Stomach (tissue), 9 donors: ENCODE measurements around the gene SLC27A2. TPM values are rescaled to one million over a fixed set of nuclear protein-coding genes. Genes with fewer than 3 reads are reported as not detected.

Experiments used
- DNase-seq, 2 donors: peaks; one replicate each; pipeline versions ENCODE4 v3.0.0 to v3.0.0-alpha.2; 2013 to 2019
- H3K27ac ChIP-seq, 5 donors: fragments of 200-600 bp in 4 of 5; sonication (generic) in 4 of 5; one replicate each; pipeline ENCODE4 v1.5.1; 2013 to 2019; ENCODE audit warnings: mild to moderate bottlenecking in 1 of 5, moderate library complexity in 1 of 5
- H3K27me3 ChIP-seq, 3 donors: fragments of 200-600 bp; sonication (generic); one replicate each; pipeline ENCODE4 v1.5.1; 2017 to 2019; ENCODE audit warnings: mixed run types in 1 of 3
- H3K36me3 ChIP-seq, 4 donors: fragments of 200-600 bp; sonication (generic); 1 replicate in 3 of 4; 2 replicates in 1 of 4; pipeline ENCODE4 v1.5.1; 2016 to 2019
- H3K4me1 ChIP-seq, 4 donors: fragments of 200-600 bp; sonication (generic); one replicate each; pipeline ENCODE4 v1.5.1; 2016 to 2019
- H3K4me3 ChIP-seq, 4 donors: fragments of 200-600 bp; sonication (generic) in 3 of 4; one replicate each; pipeline ENCODE4 v1.5.1; 2016 to 2019; ENCODE audit warnings: mild to moderate bottlenecking in 1 of 4
- H3K9me3 ChIP-seq, 4 donors: fragments of 200-600 bp; sonication (generic); one replicate each; pipeline ENCODE4 v1.5.1; 2016 to 2019
- CTCF ChIP-seq, 7 experiments: fragments of 450-650 bp in 4 of 7; fragments of 200-600 bp in 3 of 7; sonication (generic) in 3 of 7; IDR thresholded peaks; one replicate each; pipeline ENCODE4 v1.5.1; 2016 to 2019; ENCODE audit warnings: antibody characterized with exemption in 7 of 7, control low read depth in 2 of 7, mild to moderate bottlenecking in 1 of 7
- EP300 ChIP-seq: sonication (generic); formaldehyde crosslinking; IDR thresholded peaks from one replicate; pipeline ENCODE4 v1.6.1; 2017; ENCODE audit warnings: antibody characterized with exemption
- POLR2A ChIP-seq, 4 donors: fragments of 450-650 bp; IDR thresholded peaks; one replicate each; pipeline ENCODE4 v1.6.1; 2016; ENCODE audit warnings: antibody characterized with exemption in 4 of 4, control low read depth in 2 of 4, mild to moderate bottlenecking in 1 of 4, moderate library complexity in 1 of 4
- POLR2AphosphoS5 ChIP-seq, 3 donors: sonication (generic); formaldehyde crosslinking; IDR thresholded peaks; one replicate each; pipeline ENCODE4 v1.6.1; 2016; ENCODE audit warnings: antibody characterized with exemption in 3 of 3
- WGBS, 5 donors: extraction: QIAGEN DNeasy Blood & Tissue Kit in 3 of 5; methylation state at CpG; one replicate each; pipeline versions ENCODE4 v1.1.5 to v1.1.7; 2013 to 2018; 5-methylcytosine and 5-hydroxymethylcytosine counted together
- intact Hi-C: fragments of 100-400 bp; cut with DNase I; formaldehyde crosslinking; loops from one replicate; pipeline ENCODE4 v1.15.1; 2023; ENCODE audit warnings: low total_unique reads
- polyA plus RNA-seq, 3 donors: library from polyadenylated mRNA; stranded (reverse); fragments of 200-250 nt; gene quantifications; one replicate each; pipeline ENCODE4 v1.2.3, GENCODE V29; 2013
- total RNA-seq, 5 donors: library from RNA; depleted of rRNA; stranded (reverse); fragments of >200 nt; gene quantifications; one replicate each; pipeline versions ENCODE4 v1.1.0 to v1.2.3, GENCODE V29; 2014 to 2016
- donor health status: healthy with polysubstance abuse.
- donor health status: Bipolar disorder and iron deficiency.
- donor health status: healthy.

The SLC27A2 gene
- total and polyA plus RNA-seq, 8 donors: 0.61 to 53.6 (median 2.3) TPM; not detected in 2

- intact Hi-C loops: no loop called here
- 71 to 97% (median 92%) methylated on average over 1 of the region's 1 CpG for WGBS, 5 donors
- no peaks in the 10 kb centered on the region for H3K27me3 ChIP-seq
- H3K9me3 ChIP-seq: no peaks in the 10 kb centered on the region
- no peaks in the 10 kb centered on the region for H3K4me1 ChIP-seq
- DNase-seq: no peak
- H3K4me3 ChIP-seq: no peak overlapping the region
- TF ChIP-seq POLR2A (IDR thresholded peaks at IDR 0.05): no peak
- no peak for TF ChIP-seq POLR2AphosphoS5 (IDR thresholded peaks at IDR 0.05)
- no peak for TF ChIP-seq CTCF (IDR thresholded peaks at IDR 0.05)
- TF ChIP-seq EP300: no peak
- no peaks in the 10 kb centered on the region for H3K36me3 ChIP-seq
- H3K27ac ChIP-seq: no peak overlapping the region
Measured at GRCh38 chr15:50164458-50164857, 17.5 kb upstream of the SLC27A2 start.

- no peaks in the 10 kb centered on the region for H3K36me3 ChIP-seq
- H3K27ac ChIP-seq: no peak overlapping the region
- H3K4me3 ChIP-seq: no peak overlapping the region
- WGBS, 5 donors: 42 to 56% (median 50%) methylated on average over 1 of the region's 1 CpG
- intact Hi-C loops: no loop called here
- TF ChIP-seq CTCF (IDR thresholded peaks at IDR 0.05) (no peak), POLR2A (IDR thresholded peaks at IDR 0.05) (no peak), POLR2AphosphoS5 (IDR thresholded peaks at IDR 0.05) (no peak), EP300 (no peak)
- H3K4me1 ChIP-seq: no peaks in the 10 kb centered on the region
- DNase-seq: no peak
- H3K27me3 ChIP-seq: no peaks in the 10 kb centered on the region
- H3K9me3 ChIP-seq: no peaks in the 10 kb centered on the region
Measured at GRCh38 chr15:50166216-50166615, 15.8 kb upstream of the SLC27A2 start.

- Histone ChIP-seq H3K4me1 (no peaks in the 10 kb centered on the region), H3K9me3 (peaks cover 0 to 2% (median 0%) of the 10 kb centered on the region in 4 donors), H3K27me3 (no peaks in the 10 kb centered on the region), H3K4me3 (no peak overlapping the region), H3K36me3 (no peaks in the 10 kb centered on the region), H3K27ac (no peak overlapping the region)
- TF ChIP-seq POLR2A (IDR thresholded peaks at IDR 0.05) (no peak), CTCF (IDR thresholded peaks at IDR 0.05) (no peak), POLR2AphosphoS5 (IDR thresholded peaks at IDR 0.05) (no peak), EP300 (no peak)
- no peak for DNase-seq
- intact Hi-C loops: no loop called here
Measured at GRCh38 chr15:50167110-50167509, 14.9 kb upstream of the SLC27A2 start.

- H3K4me3 ChIP-seq: no peak overlapping the region
- H3K27me3 ChIP-seq: no peaks in the 10 kb centered on the region
- H3K36me3 ChIP-seq: no peaks in the 10 kb centered on the region
- H3K27ac ChIP-seq: no peak overlapping the region
- TF ChIP-seq EP300 (no peak), CTCF (IDR thresholded peaks at IDR 0.05) (no peak), POLR2AphosphoS5 (IDR thresholded peaks at IDR 0.05) (no peak), POLR2A (IDR thresholded peaks at IDR 0.05) (no peak)
- intact Hi-C loops: no loop called here
- WGBS, 5 donors: 67 to 87% (median 82%) methylated on average over 4 of the region's 4 CpGs
- H3K4me1 ChIP-seq: no peaks in the 10 kb centered on the region
- DNase-seq: no peak
- H3K9me3 ChIP-seq: peaks cover 0 to 9% (median 0%) of the 10 kb centered on the region in 4 donors
Measured at GRCh38 chr15:50168379-50168778, 13.6 kb upstream of the SLC27A2 start.
